Parathyroid adenoma (tissue), 2 donors: ENCODE results near the gene FAM3A.

Experiments used
- H2AFZ ChIP-seq: fragments of 300-600 bp; sonication (generic); one replicate; pipeline ENCODE4 v1.7.0; 2017; ENCODE audit warnings: antibody characterized with exemption, mild to moderate bottlenecking
- H3K27ac ChIP-seq: fragments of 300-600 bp; sonication (generic); one replicate; pipeline ENCODE4 v1.7.0; 2017
- H3K27me3 ChIP-seq: fragments of 300-600 bp; sonication (generic); one replicate; pipeline ENCODE4 v1.7.0; 2017; ENCODE audit warnings: low read length; ENCODE audit not compliant: control insufficient read depth, insufficient read depth
- H3K36me3 ChIP-seq: fragments of 300-600 bp; sonication (generic); one replicate; pipeline ENCODE4 v1.7.0; 2017; ENCODE audit warnings: low read length; ENCODE audit not compliant: control insufficient read depth, insufficient read depth
- H3K4me1 ChIP-seq: fragments of 300-600 bp; sonication (generic); one replicate; pipeline ENCODE4 v1.7.0; 2017; ENCODE audit warnings: control low read depth
- H3K4me2 ChIP-seq: fragments of 300-600 bp; sonication (generic); one replicate; pipeline ENCODE4 v1.7.0; 2017; ENCODE audit warnings: low read length
- H3K4me3 ChIP-seq: fragments of 300-600 bp; sonication (generic); one replicate; pipeline ENCODE4 v1.7.0; 2017; ENCODE audit warnings: low read depth, low read length
- H3K79me2 ChIP-seq: fragments of 300-600 bp; sonication (generic); one replicate; pipeline ENCODE4 v1.7.0; 2017; ENCODE audit warnings: control low read depth
- H3K9ac ChIP-seq: fragments of 300-600 bp; sonication (generic); one replicate; pipeline ENCODE4 v1.7.0; 2017; ENCODE audit warnings: mild to moderate bottlenecking
- H3K9me3 ChIP-seq: fragments of 300-600 bp; sonication (generic); one replicate; pipeline ENCODE4 v1.7.0; 2017; ENCODE audit warnings: low read length; ENCODE audit not compliant: control insufficient read depth
- CTCF ChIP-seq: fragments of 300-600 bp; sonication (generic); IDR thresholded peaks from one replicate; pipeline ENCODE4 v1.7.0; 2017; ENCODE audit warnings: antibody characterized with exemption, mild to moderate bottlenecking
- donor health status: primary hyperparathyroidism.

The FAM3A gene

GRCh38 chrX:154460326-154460725 lies 55.7 kb downstream of the FAM3A start:
- TF ChIP-seq CTCF, result no peak

GRCh38 chrX:154459832-154460231 lies 56.2 kb downstream of the FAM3A start:
- H3K9ac ChIP-seq, result no peak overlapping the region
- no peaks in the 10 kb centered on the region for H3K36me3 ChIP-seq
- no peaks in the 10 kb centered on the region for H3K4me1 ChIP-seq
- H3K27ac ChIP-seq, result no peak overlapping the region
- no peak overlapping the region for H3K4me3 ChIP-seq
- H2AFZ ChIP-seq, result no peak overlapping the region
- H3K4me2 ChIP-seq, result no peak overlapping the region
- no peaks in the 10 kb centered on the region for H3K79me2 ChIP-seq
- TF ChIP-seq CTCF, result no peak
- H3K27me3 ChIP-seq, result no peaks in the 10 kb centered on the region
- H3K9me3 ChIP-seq, result no peaks in the 10 kb centered on the region

More at GRCh38 chrX:154460326-154460725, 55.7 kb downstream of the FAM3A start:
- Histone ChIP-seq H3K27ac (no peak overlapping the region), H2AFZ (no peak overlapping the region), H3K4me2 (no peak overlapping the region), H3K79me2 (no peaks in the 10 kb centered on the region), H3K4me1 (no peaks in the 10 kb centered on the region), H3K36me3 (no peaks in the 10 kb centered on the region), H3K27me3 (no peaks in the 10 kb centered on the region), H3K9me3 (no peaks in the 10 kb centered on the region), H3K9ac (no peak overlapping the region), H3K4me3 (no peak overlapping the region)

- TF ChIP-seq CTCF, result no peak
- H3K4me3 ChIP-seq, result peak overlapping the region; percentile 25
- no peaks in the 10 kb centered on the region for H3K4me1 ChIP-seq
- H2AFZ ChIP-seq, result no peak overlapping the region
- no peaks in the 10 kb centered on the region for H3K79me2 ChIP-seq
- no peak overlapping the region for H3K4me2 ChIP-seq
- H3K9ac ChIP-seq, result no peak overlapping the region
- H3K9me3 ChIP-seq, result no peaks in the 10 kb centered on the region
- no peak overlapping the region for H3K27ac ChIP-seq
- H3K36me3 ChIP-seq, result no peaks in the 10 kb centered on the region
- no peaks in the 10 kb centered on the region for H3K27me3 ChIP-seq
Observed at GRCh38 chrX:154458954-154459778, 56.9 kb downstream of the FAM3A start.

- Histone ChIP-seq H3K9me3 (no peaks in the 10 kb centered on the region), H3K4me1 (no peaks in the 10 kb centered on the region), H3K9ac (no peak within 1 kb of the TSS), H3K4me2 (peak within 1 kb of the TSS; percentile 51), H3K36me3 (no peaks in the 10 kb centered on the region), H3K27ac (no peak within 1 kb of the TSS), H3K27me3 (no peaks in the 10 kb centered on the region), H3K79me2 (no peaks in the 10 kb centered on the region), H2AFZ (peak within 1 kb of the TSS; percentile 60), H3K4me3 (peak within 1 kb of the TSS; percentile 31)
- no peak for TF ChIP-seq CTCF
Observed at GRCh38 chrX:154458116-154458953, 57.7 kb downstream of the FAM3A start, which contains the start of gene PLXNA3. PLXNA3 (plus strand) TSS chrX:154458281; CDS start chrX:154460184, 1,903 bp downstream.
